ENCODE measurements around the gene TGFBR2. TPM values are rescaled to one million over a fixed set of nuclear protein-coding genes. Genes with fewer than 3 reads are reported as not detected.

The TGFBR2 gene
- total and polyA plus RNA-seq, 2 of the 13 experiments (the other 11 are each of a cell fraction or from before 2014, with no cell fraction given) = 82.2 to 187 TPM

DNA sequence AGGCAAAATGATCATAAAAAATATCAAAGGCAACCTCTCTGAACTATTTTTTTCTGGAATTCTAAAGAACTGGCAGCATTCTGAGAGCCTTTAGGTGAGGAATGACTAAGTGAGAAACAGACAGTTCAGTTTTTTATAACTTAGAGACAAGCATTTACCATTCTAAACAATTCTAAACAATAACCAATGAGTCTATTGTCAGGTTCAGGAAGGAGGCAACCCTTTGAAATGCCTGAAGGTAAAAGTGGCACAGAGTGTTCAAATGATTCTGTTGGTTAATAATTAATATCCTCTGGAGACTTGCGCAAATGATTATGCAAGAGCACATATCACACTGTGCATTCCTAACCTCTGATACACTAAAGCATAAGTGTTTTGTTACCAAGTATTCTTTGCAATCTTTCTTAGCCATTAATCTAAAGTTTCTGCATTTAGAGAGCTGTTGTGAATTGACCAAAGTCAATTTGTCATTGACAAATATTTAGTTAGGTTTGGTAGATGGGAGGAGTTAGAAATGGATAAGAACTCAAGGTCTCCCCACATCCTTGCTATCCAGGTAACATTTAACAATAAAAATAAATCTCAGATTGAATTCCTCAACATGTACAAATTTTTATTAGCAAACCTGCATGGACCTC, 9.2 kb upstream of the TGFBR2 start (continued):
- TF ChIP-seq, protein P1, sequence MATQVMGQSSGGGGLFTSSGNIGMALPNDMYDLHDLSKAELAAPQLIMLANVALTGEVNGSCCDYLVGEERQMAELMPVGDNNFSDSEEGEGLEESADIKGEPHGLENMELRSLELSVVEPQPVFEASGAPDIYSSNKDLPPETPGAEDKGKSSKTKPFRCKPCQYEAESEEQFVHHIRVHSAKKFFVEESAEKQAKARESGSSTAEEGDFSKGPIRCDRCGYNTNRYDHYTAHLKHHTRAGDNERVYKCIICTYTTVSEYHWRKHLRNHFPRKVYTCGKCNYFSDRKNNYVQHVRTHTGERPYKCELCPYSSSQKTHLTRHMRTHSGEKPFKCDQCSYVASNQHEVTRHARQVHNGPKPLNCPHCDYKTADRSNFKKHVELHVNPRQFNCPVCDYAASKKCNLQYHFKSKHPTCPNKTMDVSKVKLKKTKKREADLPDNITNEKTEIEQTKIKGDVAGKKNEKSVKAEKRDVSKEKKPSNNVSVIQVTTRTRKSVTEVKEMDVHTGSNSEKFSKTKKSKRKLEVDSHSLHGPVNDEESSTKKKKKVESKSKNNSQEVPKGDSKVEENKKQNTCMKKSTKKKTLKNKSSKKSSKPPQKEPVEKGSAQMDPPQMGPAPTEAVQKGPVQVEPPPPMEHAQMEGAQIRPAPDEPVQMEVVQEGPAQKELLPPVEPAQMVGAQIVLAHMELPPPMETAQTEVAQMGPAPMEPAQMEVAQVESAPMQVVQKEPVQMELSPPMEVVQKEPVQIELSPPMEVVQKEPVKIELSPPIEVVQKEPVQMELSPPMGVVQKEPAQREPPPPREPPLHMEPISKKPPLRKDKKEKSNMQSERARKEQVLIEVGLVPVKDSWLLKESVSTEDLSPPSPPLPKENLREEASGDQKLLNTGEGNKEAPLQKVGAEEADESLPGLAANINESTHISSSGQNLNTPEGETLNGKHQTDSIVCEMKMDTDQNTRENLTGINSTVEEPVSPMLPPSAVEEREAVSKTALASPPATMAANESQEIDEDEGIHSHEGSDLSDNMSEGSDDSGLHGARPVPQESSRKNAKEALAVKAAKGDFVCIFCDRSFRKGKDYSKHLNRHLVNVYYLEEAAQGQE (IDR thresholded peaks at IDR 0.05; ENCODE audit: borderline replicate concordance in 1 of 2, low read depth in 1 of 2, low read length in 2 of 2) = peak in 1 of 2 experiments; percentile 70; a peak in 1 of 4 replicates
- TF ChIP-seq, protein P2, sequence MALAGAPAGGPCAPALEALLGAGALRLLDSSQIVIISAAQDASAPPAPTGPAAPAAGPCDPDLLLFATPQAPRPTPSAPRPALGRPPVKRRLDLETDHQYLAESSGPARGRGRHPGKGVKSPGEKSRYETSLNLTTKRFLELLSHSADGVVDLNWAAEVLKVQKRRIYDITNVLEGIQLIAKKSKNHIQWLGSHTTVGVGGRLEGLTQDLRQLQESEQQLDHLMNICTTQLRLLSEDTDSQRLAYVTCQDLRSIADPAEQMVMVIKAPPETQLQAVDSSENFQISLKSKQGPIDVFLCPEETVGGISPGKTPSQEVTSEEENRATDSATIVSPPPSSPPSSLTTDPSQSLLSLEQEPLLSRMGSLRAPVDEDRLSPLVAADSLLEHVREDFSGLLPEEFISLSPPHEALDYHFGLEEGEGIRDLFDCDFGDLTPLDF (CRISPR knock-in tag; IDR thresholded peaks at IDR 0.05) = peak; percentile 24; the same call in 1 of the 2 replicates
- peak; percentile 21; the same call in 1 of the 2 replicates for TF ChIP-seq ESRRA (CRISPR knock-in tag; IDR thresholded peaks at IDR 0.05; ENCODE audit: low read depth)
- no peak for TF ChIP-seq ZNF329 (CRISPR knock-in tag; IDR thresholded peaks at IDR 0.05; ENCODE audit: low read depth)
- TF ChIP-seq KDM1A (CRISPR knock-in tag; IDR thresholded peaks at IDR 0.05) = 0 out of 2 replicates have a peak, but pooled peaks have one; percentile 39
- no peak for TF ChIP-seq TSC22D2 (CRISPR knock-in tag; IDR thresholded peaks at IDR 0.05; ENCODE audit: borderline replicate concordance)
- TF ChIP-seq NRL (CRISPR knock-in tag; IDR thresholded peaks at IDR 0.05; ENCODE audit: borderline replicate concordance) = no peak
- TF ChIP-seq, protein P3, sequence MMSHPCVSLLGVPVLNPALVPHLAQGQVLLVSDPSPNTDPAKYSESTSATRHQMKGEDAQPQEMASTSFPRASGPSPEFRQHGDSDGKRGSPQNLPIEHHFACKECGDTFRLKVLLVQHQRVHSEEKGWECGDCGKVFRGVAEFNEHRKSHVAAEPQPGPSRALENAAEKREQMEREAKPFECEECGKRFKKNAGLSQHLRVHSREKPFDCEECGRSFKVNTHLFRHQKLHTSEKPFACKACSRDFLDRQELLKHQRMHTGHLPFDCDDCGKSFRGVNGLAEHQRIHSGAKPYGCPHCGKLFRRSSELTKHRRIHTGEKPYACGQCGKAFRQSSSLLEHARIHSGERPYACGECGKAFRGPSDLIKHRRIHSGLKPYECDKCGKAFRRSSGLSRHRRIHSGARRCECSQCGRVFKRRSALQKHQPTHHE (CRISPR knock-in tag; IDR thresholded peaks at IDR 0.05; ENCODE audit: borderline replicate concordance) = peak; percentile 68; the same call in 1 of the 2 replicates
- no peak for TF ChIP-seq PHF20 (CRISPR knock-in tag; IDR thresholded peaks at IDR 0.05)
- peak; percentile 97 for TF ChIP-seq BCL6 (CRISPR knock-in tag; IDR thresholded peaks at IDR 0.05)
- TF ChIP-seq ZMYM3 (CRISPR knock-in tag; IDR thresholded peaks at IDR 0.05) = no peak
- TF ChIP-seq, protein P4, sequence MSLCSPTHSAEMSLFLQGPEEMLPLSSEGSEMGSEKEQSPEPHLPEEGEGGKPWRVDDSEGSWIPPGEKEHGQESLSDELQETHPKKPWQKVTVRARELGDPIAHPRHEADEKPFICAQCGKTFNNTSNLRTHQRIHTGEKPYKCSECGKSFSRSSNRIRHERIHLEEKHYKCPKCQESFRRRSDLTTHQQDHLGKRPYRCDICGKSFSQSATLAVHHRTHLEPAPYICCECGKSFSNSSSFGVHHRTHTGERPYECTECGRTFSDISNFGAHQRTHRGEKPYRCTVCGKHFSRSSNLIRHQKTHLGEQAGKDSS (CRISPR knock-in tag; IDR thresholded peaks at IDR 0.05; ENCODE audit: borderline replicate concordance, low read depth) = no peak
- TF ChIP-seq NFATC3 (CRISPR knock-in tag; IDR thresholded peaks at IDR 0.05) = no peak
- TF ChIP-seq ZNF792 (CRISPR knock-in tag; IDR thresholded peaks at IDR 0.05) = peak; percentile 35; the same call in 1 of the 2 replicates
- TF ChIP-seq ZFP36L2 (CRISPR knock-in tag; IDR thresholded peaks at IDR 0.05) = no peak
- TF ChIP-seq, protein P5, sequence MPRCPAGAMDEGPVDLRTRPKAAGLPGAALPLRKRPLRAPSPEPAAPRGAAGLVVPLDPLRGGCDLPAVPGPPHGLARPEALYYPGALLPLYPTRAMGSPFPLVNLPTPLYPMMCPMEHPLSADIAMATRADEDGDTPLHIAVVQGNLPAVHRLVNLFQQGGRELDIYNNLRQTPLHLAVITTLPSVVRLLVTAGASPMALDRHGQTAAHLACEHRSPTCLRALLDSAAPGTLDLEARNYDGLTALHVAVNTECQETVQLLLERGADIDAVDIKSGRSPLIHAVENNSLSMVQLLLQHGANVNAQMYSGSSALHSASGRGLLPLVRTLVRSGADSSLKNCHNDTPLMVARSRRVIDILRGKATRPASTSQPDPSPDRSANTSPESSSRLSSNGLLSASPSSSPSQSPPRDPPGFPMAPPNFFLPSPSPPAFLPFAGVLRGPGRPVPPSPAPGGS (CRISPR knock-in tag; IDR thresholded peaks at IDR 0.05) = no peak
- peak; percentile 95 for TF ChIP-seq ETV5 (CRISPR knock-in tag; IDR thresholded peaks at IDR 0.05; ENCODE audit: borderline replicate concordance)
- peak; percentile 89 for TF ChIP-seq NR2F2 (IDR thresholded peaks at IDR 0.05; ENCODE audit: borderline replicate concordance, low read depth)
- no peak for TF ChIP-seq CBX1 (IDR thresholded peaks at IDR 0.05; ENCODE audit: low read depth)
- TF ChIP-seq PCBP1 (IDR thresholded peaks at IDR 0.05; ENCODE audit: borderline replicate concordance, low read depth, low read length) = no peak
- TF ChIP-seq ZNF292 (CRISPR knock-in tag; IDR thresholded peaks at IDR 0.05; ENCODE audit: borderline replicate concordance, low read depth) = 0 out of 2 replicates have a peak, but pooled peaks have one; percentile 63
- no peak for TF ChIP-seq NFE2 (CRISPR knock-in tag; IDR thresholded peaks at IDR 0.05)

All from HepG2 (cell line).